GM21529 (cell line): Measurements from ENCODE around the gene TMPRSS3.

Experiments used
- ATAC-seq: cut with Tn5 transposase; IDR thresholded peaks from one replicate; pipeline ENCODE4 v1.9.1; 2021; ENCODE audit not compliant: unreplicated experiment

The TMPRSS3 gene

DNA sequence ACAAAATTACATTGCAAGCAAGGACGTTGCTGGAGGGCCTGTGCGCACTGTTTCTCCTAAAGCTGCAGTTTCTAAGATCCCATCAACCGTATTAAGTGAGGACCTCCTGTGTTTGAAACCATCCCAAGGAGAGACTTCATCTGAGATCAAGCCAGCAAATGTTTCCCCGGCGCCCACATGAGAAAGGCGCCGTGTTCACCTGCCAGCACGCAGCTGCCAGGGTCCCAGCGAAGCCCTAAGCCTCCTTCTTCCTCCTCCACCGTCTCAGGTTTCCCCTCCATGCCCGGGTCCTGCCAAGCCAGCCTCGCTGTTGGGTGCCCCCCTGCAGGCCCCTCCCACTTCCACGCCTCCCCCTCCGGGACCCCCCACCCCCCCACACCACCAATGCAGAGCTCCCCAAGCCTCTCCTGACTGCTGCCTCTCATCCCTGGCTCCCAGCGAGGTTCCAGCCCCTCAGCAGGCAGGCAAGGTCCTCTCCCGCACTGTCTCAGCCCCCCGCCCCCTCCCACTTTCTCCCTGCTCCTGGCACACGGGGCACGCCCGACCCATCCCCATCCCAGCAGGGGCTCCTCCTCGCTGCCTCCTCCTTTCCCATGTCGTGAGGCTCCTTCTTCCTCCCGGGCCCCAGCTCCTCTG is 20.9 kb downstream of the TMPRSS3 start:
- no peak for ATAC-seq

DNA sequence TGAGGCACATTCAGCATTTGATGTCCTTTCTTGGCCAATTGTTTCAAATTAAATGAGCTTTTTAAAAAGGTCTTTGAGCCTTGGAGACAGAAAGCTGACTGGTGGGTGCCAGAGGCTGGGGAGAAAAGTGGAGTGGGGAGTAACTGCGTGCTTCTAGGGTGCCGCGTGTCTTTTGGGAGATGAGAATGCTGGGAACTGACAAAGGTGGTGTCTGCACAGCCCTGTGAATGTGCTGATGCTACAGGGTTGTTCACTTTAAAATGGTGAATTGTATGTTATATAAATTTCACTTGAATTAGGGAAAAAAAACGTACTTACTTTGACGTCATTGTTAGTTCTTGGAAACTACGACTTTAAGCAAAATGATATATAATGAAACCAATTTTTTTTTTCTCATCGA is 21.4 kb downstream of the TMPRSS3 start:
- ATAC-seq = no peak

DNA sequence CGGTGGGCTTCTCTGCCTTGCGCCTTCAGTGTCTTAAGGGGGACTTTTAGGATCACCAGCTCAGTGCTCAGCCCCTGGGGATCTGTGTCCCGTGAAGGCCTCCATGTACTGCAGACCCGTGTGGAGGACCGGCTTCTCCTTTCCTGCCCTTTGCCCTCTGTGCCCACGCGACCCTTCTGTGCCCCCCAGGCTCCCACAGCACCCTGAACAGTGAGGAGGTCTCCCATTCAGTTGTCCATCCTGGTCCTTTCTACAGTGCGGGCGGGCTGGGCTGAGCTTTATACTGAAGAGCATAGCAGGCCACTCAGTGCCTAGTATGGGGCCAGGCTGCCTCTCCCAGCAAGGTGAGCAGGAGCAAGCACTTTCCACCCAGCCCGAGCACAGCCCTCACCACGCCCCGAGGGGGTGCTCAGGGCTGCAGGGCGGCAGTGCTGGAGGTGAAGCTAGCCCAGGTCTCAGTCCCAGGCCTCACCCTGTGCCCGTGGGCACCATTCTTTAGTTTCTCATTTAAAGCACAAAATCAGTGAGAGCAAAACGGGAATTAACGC is 21.9 kb downstream of the TMPRSS3 start:
- ATAC-seq = no peak

DNA sequence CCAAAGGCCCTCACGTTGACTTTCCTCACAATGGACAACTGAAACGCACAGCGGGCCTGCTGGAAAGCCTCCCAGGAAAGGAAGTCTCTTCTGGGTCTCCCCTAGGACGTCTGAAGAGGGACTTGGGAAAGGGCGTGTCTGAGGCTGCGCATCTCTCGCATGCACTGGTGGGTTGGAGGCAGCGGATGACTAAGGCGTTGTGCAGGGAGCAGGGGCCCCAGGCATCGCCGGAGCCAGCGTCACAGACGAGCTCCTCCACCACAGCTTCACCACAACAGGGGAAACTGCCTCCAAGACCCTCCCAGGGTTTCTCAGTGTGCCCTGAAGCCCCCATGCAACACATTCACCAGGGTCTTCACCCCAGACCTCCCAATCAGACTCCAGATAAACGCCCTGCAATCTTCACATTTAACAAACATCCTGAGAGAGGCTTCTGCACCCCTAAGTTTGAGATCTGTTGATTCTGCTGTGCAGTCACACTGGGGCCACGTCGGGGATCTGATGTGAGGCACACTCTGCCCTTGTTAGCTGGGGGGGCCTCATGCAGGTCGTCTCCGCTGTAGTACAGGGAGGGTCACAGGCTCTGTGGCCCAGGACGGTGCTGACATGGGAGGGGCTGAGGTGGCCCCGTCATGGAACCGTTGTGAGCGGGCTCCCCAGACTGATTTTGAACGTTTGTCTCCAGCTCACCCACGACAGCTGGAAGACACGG is 22.5 kb downstream of the TMPRSS3 start:
- no peak for ATAC-seq

DNA sequence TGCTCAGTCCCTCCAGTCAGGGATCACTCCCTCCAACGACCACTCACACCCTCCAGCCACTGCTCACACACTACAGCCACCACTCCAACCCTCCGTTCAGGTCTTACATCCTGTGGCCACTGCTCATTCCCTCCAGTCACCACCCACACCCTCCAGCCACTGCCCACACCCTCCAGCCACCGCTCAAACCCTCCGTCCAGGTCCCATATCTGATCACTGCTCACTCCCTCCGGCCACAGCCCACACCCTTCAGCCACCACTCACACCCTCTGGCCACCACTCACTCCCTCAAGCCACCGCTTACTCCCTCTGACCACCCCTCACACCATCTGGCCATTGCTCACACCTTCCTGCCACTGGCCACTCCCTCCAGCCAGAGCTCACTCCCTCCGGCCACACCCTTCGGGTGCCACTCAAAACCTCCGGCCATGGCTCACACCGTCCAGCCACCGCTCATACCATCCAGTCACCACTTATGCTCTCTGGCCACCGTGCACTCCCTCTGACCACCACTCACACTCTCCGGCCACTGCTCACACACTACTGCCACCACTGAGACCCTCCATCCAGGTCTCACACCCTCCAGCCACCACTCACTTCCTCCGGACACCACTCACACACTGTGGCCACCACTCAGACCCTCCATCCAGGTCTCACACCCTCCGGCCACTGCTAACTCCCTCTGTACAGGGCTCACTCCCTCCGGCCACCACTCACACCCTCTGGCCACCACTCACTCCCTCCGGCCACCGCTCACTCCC is 24.8 kb downstream of the TMPRSS3 start:
- ATAC-seq = no peak

DNA sequence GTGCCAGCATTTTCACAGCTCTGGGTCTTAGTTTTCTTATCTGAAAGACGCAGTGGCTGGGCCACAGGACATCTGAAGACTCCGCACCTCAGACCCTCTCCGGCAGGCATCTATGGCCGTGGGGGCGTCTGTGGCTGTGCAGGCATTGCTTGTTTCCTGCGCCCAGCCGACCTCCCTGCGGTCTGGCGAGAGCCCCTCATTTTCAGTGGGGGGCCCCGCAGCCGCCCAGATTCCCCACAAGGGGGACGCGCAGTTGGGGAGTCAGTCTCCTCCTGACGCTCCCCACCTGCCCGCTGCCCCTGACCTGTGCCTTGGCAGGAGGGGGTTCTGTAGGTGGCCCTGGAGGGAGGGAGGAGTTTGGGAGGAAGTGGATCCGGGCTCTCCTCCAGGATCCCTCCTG is 26.0 kb downstream of the TMPRSS3 start:
- ATAC-seq = no peak

DNA sequence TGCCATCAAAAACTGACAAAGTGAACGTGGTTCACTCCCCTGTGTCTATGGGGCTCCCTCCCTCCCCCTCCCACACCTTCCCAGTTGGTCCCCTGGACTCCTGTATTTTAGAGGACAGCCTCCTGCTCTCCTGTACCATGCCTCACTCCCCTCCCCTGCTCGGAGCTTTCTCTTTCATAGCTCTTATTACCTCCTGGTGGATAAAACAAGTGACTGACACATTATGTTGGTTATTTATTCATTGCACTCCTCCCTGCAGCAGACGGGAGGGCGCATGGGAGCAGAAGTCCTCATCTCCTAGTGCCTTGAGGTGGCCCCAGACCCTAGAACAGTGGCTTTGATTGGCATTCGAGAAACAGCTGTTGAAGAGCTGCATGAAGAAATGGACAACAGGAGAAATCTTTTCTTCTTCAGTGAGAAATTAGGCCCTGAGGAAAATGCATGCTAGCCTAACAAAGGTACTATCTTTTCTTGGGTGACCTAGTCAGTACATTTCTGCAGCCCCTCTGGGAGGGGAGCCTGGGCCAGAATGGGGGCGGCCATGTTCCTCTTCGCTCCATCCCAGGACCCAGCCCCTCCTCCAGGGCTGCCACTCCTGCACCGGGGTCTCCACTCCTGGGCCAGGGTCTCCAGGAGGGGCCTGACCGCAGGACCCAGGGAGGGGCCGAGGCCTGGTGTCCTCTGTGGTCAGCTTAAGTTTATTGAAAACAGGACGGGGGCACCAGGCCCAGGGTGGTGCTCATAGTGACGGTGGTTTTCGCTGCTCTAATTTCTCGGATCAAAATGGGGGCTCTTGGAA is 28.3 kb downstream of the TMPRSS3 start:
- no peak for ATAC-seq

DNA sequence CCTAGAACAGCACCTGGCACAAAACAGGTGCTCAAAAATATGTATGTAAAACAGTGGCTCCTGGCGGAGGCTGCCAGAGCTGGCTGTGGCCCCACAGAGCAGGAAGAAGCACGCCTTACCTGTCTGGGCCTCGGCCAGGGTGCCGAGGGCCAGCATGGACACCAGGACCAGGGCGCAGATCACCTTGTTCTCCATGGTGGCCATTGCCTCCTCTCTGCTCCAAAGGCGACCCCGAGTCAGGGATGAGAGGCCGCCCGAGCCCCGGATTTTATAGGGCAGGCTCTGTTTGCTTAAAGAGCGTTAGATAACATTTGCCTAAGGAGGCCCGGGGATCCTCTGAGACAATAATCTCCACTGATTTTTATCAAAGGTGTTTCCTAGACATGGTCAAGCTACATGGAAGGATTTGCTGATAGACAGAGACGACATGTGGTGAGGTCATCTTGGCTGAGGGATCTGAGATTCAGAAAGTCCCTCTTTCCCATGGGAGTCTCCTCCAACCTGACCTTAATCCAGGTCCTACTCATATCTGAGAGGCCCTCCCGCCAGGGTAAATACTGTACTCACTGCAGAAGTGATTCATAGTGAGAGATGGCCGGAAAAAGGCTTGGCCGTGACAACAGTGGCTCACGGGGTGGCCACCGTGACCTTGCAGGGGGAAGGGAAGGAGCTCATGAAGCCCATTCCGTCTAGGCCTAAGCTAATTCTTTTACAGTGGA is 29.4 kb downstream of the TMPRSS3 start, which contains the start of gene TFF1:
Gene TFF1, minus strand, starts transcription at position 244 of the 719 bp plus-strand sequence. Its CDS starts 40 bp downstream, at position 204.
- no peak for ATAC-seq

DNA sequence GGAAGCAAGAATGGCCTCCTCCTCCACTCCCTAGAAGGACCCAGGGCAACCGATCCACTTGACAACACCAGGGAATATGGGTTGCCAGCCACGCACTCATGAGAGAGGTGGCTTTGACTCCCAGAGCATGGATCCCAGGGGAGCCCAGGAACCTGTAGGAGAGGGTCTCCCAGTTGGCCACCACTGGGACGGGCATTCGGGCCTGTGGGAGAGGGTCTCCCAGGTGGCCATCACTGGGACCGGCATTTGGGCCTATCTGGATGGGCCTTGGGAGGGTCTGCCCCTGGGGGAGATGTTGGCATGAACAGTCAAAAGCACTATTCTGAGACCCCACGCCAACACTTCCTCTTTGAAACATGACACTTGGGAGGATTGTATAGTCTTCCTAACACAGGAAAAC is 30.1 kb downstream of the TMPRSS3 start:
- no peak for ATAC-seq

DNA sequence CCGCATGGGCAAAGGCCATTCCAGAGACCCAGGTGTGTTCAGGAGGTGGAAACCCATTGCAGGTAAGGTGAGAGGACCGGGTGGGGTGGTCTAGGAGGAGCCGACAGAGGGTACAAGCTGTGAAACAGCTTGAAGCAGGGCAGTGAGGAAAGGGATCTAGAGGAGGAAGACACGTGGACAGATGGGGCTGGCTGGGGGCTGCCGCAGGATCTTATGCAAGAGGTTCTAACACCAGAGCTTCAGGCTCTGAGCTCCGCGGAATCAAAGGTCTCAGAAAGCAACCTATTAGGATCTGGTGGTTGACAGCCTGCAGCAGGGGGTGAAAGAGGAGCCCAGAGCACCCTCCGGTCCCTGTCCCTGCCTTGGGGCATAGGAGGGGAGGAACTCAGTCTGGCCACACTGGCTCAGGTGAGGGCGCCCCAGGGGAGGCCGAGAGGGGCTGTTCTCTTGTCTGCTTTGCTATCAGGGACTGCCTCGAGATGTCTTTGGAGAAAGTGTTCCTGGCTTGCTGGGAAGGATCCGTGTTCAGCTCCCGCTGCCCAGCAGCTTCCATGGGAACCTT is 31.5 kb downstream of the TMPRSS3 start:
- no peak for ATAC-seq

DNA sequence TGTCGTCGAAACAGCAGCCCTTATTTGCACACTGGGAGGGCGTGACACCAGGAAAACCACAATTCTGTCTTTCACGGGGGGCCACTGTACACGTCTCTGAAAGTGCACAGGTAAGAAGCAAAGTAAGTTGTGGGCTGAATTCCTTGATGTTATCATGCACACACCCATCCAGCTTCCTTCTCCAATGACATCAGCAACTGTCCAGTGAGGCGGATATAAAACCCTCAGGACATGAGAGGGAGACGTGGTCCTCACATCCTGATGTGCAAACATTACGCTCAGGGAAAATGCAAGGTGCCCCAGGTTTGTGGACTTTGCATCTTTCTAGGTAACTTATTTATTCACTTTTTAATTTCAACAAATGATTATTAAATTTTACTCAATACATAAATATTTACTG is 32.5 kb downstream of the TMPRSS3 start:
- ATAC-seq = no peak

DNA sequence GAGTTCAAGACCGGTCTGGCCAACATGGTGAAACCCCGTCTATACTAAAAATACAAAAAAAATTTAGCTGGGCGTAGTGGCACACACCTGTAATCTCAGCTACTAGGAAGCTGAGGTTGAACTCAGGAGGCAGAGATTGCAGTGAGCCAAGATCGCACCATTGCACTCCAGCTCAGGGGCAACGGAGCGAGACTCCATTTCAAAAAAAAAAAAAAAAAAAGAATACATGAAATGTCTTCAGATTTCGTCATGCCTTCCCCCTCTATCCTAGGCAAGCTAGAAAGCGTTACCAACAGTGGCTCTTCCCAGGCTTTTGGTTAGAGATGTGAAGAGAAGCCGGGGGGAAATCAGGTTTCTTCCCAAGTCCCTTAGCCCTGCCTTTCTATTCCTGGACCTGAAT is 33.2 kb downstream of the TMPRSS3 start:
- ATAC-seq = no peak

DNA sequence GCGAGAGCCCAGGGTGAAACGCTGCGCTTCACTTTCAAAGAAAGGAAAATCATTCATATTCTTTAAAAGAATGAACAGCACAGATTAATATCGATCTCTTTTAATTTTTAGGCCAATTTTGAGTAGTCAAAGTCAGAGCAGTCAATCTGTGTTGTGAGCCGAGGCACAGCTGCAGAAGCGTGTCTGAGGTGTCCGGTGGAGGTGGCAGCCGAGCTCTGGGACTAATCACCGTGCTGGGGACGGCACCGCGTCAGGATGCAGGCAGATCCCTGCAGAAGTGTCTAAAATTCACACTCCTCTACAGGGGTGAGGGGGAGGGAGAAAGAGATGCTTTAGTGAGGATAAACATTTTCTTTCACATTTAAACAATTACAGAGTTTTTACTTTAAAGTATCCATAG is 33.7 kb downstream of the TMPRSS3 start:
- ATAC-seq = no peak

DNA sequence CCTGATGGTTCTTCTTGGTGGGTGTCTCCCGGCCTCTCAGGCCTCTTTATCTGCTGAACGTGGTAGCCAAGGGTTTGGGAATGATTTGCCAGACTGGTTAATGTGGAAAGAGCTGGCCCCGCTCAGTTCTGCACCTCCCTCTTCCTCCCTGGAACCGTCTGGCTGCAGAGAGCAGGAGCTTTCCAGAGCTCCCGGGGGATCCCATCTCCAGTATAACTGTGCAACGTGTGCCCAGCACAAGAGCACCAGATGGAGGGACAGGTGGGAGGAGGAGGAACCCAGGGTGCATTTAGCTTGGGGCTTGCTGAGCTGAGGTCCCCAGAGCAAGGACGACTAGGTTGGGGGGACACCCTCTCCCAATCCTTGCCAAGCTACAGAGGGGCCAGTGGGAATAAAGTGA is 34.6 kb downstream of the TMPRSS3 start:
- ATAC-seq = no peak

DNA sequence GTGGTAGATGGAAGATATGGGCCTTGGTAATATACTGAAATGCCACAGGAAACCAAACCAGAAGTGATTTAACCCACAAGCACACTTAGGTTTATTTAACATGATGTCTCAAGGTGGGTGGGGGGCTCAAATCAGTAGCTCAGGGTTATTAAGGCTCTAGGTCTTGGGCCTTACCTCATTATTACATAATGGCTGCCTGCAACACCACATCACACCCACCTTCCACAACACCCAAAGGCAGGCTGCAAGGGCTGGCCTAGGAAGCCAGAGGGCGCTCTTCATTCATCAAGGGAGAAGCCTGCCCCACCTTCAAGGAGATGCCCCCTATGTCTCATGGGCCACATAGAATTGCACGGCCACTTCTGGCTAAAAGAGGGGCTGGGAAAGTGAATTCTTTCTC is 35.5 kb downstream of the TMPRSS3 start:
- no peak for ATAC-seq

DNA sequence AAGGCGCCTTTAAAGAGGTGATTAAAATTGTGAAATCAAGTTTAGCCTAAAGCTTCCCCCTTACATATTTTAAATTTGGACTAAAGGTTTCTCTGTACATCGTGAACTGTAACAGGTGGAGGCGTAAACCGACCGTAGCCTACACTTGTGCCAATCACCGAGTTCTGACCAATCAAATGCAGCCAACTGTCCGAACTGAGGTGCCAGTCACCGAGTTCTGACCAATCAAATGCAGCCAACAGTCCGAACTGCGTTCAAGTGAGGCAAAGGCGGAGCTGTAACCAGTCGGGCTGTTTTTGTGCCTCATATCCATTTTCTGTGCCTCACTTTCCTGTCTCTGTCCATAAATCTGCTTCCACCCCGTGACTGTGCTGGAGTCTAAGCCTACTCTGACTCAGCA is 36.9 kb downstream of the TMPRSS3 start:
- no peak for ATAC-seq

DNA sequence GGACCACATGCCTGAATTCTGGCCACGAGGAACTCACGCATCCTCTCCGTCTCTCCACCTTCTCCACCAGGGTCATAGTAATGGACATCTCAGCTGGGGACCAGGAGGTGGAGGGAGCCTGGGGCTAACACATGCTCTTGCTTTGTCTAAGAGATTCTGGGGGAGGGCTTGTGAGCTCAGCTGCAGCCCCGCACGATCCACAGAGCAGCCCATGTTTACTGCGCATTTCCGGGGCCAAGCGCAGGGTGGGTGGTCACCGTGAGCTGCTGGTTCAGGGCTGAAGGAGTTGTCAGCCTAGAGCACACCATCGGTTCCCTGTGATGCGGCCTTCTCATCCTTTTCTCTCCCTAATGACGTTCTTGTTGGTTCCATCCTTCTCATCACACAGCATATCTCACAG is 37.6 kb downstream of the TMPRSS3 start:
- no peak for ATAC-seq

DNA sequence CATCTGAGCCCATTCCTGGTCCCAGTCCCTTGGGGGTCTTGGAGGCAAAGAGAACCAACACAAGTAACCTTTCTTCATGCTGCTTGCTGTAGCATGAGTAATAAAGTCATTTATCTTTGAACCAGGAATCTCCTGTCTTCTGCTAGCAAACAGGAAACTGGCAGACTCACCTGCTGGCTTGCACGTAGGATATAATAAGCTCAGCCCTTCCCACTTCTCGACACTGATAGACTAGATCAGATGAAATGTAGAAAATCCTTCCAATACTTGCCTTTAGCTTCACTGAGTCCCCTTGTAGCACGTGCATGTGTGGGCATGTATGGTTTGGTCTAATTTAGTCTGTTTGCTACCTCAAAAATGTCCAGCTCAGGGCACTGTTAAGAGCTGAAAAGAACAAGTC is 38.5 kb downstream of the TMPRSS3 start:
- ATAC-seq = no peak

DNA sequence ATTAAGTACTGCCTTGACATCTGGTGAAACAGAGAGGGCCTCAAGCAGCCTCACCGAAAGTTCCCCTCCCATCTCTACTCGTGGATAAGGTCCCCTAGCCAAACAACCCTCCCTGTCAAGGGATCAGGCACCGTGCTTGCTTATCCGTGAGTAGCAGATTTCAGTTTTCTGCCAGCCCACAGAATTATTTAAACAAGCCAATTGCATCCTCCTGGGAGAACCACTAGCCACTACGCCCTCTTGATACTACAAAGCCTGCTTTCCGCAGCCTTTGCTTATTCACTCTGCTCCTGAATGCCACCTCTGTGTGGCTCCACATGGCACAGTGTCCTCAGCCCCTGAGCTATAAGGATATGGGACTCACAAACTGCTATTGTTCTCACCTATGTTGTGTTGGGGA is 39.2 kb downstream of the TMPRSS3 start:
- ATAC-seq = no peak

DNA sequence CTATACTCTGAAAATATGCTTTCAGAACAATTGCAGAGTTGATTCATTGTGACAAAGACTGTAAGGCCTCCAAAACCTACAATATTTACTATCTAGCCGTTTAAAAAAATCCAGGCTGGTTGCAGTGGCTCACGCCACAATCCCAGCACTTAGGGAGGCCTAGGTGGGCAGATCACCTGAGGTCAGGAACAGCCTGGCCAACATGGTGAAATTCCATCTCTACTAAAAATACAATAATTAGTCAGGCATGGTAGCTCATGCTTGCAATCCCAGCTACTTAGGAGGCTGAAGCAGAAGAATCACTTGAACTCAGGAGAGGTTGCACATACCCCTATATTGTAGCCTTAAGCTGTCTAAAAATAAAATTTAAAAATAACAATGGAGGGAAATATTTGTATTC is 39.8 kb downstream of the TMPRSS3 start:
- no peak for ATAC-seq
